T-cell (primary cell): Measurements from ENCODE around the gene STIM1. TPM values are rescaled to one million over a fixed set of nuclear protein-coding genes. Genes with fewer than 3 reads are reported as not detected.

ENCODE experiments used
- ATAC-seq, 4 experiments: fragments of 200-7000 bp in 3 of 4; fragments of 150-1000 bp in 1 of 4; cut with Tn5 transposase; replicated peaks in 1 of 4; 1 replicate in 3 of 4; 2 replicates in 1 of 4; pipeline ENCODE4 v1.10.0; 2021; ENCODE audit warnings: moderate library complexity in 3 of 4, mild to moderate bottlenecking in 2 of 4, moderate number of reproducible peaks in 1 of 4
- CTCF ChIA-PET, 2 donors: fragments of 300-600 bp; sonication (Branson Sonifier 250); formaldehyde crosslinking; loops; one replicate each; lab custom pipeline; 2022; ENCODE audit warnings: antibody characterized with exemption in 2 of 2; lab: Charles Lee
- POLR2A ChIA-PET, 2 donors: fragments of 300-600 bp; sonication (Branson Sonifier 250); formaldehyde crosslinking; loops; one replicate each; lab custom pipeline; 2022; ENCODE audit warnings: antibody characterized with exemption in 2 of 2; lab: Charles Lee
- DNase-seq, 35 experiments: peaks; one replicate each; pipeline versions ENCODE4 v3.0.0 to v3.0.0-alpha.2; 2013 to 2023
- H3K27ac ChIP-seq: one replicate; pipeline ENCODE4 v1.5.1; 2013; ENCODE audit warnings: low read length
- H3K27me3 ChIP-seq, 2 experiments: replicated peaks in 1 of 2; 1 replicate in 1 of 2; 2 replicates in 1 of 2; pipeline versions ENCODE4 v1.6.1 to v1.7.0; 2013; ENCODE audit warnings: low read length in 1 of 2, mixed read lengths in 1 of 2; ENCODE audit not compliant: control insufficient read depth in 2 of 2, insufficient read depth in 2 of 2; ENCODE audit errors: extremely low read depth in 1 of 2
- H3K36me3 ChIP-seq, 2 donors: 1 replicate in 1 of 2; 2 replicates in 1 of 2; pipeline versions ENCODE4 v1.6.1 to v1.7.0; 2013; ENCODE audit warnings: low read length in 1 of 2; ENCODE audit not compliant: control insufficient read depth in 2 of 2, insufficient read depth in 1 of 2; ENCODE audit errors: extremely low read depth in 1 of 2
- H3K4me1 ChIP-seq, 2 experiments: 1 replicate in 1 of 2; 2 replicates in 1 of 2; pipeline versions ENCODE4 v1.6.1 to v1.7.0; 2013; ENCODE audit warnings: low read length in 2 of 2, mixed read lengths in 1 of 2; ENCODE audit not compliant: insufficient read depth in 2 of 2, control insufficient read depth in 1 of 2; ENCODE audit errors: extremely low read depth in 1 of 2
- H3K4me3 ChIP-seq, 2 donors: 1 replicate in 1 of 2; 2 replicates in 1 of 2; pipeline versions ENCODE4 v1.5.1 to v1.7.0; 2013; ENCODE audit warnings: mild to moderate bottlenecking in 2 of 2, low read length in 1 of 2, moderate library complexity in 1 of 2; ENCODE audit not compliant: control insufficient read depth in 1 of 2; ENCODE audit errors: extremely low read depth in 1 of 2
- H3K9me3 ChIP-seq: 2 replicates; pipeline ENCODE4 v1.7.0; 2013
- H3K27ac Mint-ChIP-seq, 2 donors: one replicate each; pipeline ENCODE4 v1.8.0; 2020 to 2021; ENCODE audit warnings: mild to moderate bottlenecking in 2 of 2, mixed read lengths in 2 of 2
- H3K27me3 Mint-ChIP-seq, 2 donors: one replicate each; pipeline ENCODE4 v1.8.0; 2021 to 2022; ENCODE audit warnings: mixed read lengths in 2 of 2
- H3K36me3 Mint-ChIP-seq: one replicate; pipeline ENCODE4 v1.8.0; 2021; ENCODE audit warnings: mixed read lengths
- H3K4me1 Mint-ChIP-seq, 3 donors: one replicate each; pipeline ENCODE4 v1.8.0; 2020 to 2022; ENCODE audit warnings: mixed read lengths in 3 of 3, mild to moderate bottlenecking in 1 of 3
- H3K4me3 Mint-ChIP-seq, 3 donors: one replicate each; pipeline ENCODE4 v1.8.0; 2020 to 2022; ENCODE audit warnings: mild to moderate bottlenecking in 3 of 3, mixed read lengths in 3 of 3, moderate library complexity in 3 of 3
- H3K9me3 Mint-ChIP-seq, 3 donors: one replicate each; pipeline ENCODE4 v1.8.0; 2020 to 2022; ENCODE audit warnings: mixed read lengths in 3 of 3
- WGBS: methylation state at CpG from one replicate; pipeline ENCODE4 v1.1.5; 2013; ENCODE audit warnings: missing lambda C conversion rate; ENCODE audit not compliant: insufficient coverage; 5-methylcytosine and 5-hydroxymethylcytosine counted together
- total RNA-seq, 35 experiments: library from RNA in 6 of 35; stranded (reverse) in 6 of 35; fragments of 120-200 nt in 1 of 35; gene quantifications; one replicate each; pipeline versions ENCODE4 v1.2.1 to v1.2.4 and lab custom pipeline; 2013 to 2026

Gene STIM1
- total RNA-seq, 5 donors from 2014 or later (not counting 1 experiment from before 2014, with no cell fraction given) = 87.6 to 139 (median 94.5) TPM

DNA sequence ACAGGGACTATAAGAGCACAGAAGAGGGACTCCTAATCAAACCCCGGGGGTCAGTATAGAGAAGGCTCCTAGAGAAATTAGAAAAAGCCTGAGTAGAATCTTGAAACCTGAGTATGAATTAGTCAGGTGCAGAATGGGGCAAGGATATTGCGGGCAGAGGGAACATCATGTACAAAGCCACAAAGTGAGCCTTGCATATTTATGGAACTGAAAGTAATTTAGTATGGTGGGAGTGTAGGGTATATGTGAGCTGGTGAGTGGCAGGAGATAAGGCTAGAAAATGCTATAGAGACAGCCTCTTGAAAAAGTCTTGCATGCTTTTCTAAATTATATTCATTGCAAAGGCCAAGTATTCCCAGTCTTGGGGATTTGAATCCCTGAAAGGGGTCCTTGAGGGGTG is 93.7 kb downstream of the STIM1 start:
- ChIA-PET CTCF (interaction anchor here in 1 of 2 donors (0.6 to 1.9 kb wide), 2 partner anchors 100 to 168 kb away, joined by 5 to 11 read pairs; no protein-coding TSS in a partner anchor), POLR2A (no interaction called here)
- Mint-ChIP-seq H3K9me3 (peaks cover 0 to 2% (median 0%) of the 10 kb centered on the region in 3 donors), H3K36me3 (peaks cover 48% of the 10 kb centered on the region), H3K27me3 (no peaks in the 10 kb centered on the region), H3K4me1 (peaks cover 93 to 97% (median 96%) of the 10 kb centered on the region in 3 donors), H3K4me3 (peak overlapping the region; percentile 17 to 71 (median 60)), H3K27ac (peak overlapping the region; percentile 94 to 98)
- no peaks in the 10 kb centered on the region for H3K36me3 ChIP-seq
- no peaks in the 10 kb centered on the region for H3K9me3 ChIP-seq
- peaks cover 80 to 87% of the 10 kb centered on the region in 2 experiments for H3K4me1 ChIP-seq
- peak overlapping the region; percentile 89 for H3K27ac ChIP-seq
- ATAC-seq = peak in 2 of 4 experiments; percentile 26 to 39
- 16% methylated on average over 2 of the region's 2 CpGs for WGBS
- no peaks in the 10 kb centered on the region for H3K27me3 ChIP-seq
- peak overlapping the region in 1 of 2 donors; percentile 41 for H3K4me3 ChIP-seq
- DNase-seq = peak in 10 of 35 experiments; percentile 5 to 52 (median 13)

DNA sequence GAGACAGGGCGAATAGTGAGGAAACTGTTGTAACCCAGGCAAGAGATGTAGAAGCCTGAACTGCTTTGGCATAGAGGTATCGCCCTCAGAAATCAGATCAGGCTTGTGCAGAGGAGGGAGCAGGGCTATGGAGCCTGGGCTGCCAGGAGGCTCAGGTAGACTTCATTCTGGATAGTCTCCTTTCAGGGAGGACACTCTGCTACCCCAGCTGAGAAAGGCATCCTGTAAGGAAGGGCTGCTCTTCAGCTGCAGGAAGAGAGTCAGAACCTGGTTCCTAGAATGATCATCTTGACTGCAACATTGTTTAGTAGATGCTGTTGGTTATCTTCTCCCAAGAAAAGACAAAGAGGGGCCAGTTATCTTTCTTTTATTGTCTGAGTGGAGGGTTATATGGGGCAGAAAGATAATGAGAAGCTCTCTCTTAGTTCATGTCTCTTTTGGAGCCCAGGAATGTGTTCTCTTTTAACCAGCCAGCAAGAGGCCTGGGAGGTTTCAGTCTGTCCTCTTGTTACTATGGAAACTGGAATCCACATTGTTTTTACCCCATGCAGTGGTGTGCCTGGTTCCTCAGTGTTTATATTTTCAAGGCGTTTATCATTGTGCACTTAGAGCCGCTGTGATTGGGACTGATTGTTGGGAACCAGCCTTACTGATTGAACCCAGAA is 95.7 kb downstream of the STIM1 start:
- 59% methylated on average over 2 of the region's 4 CpGs for WGBS
- peaks cover 0 to 7% (median 0%) of the 10 kb centered on the region in 3 donors for H3K9me3 Mint-ChIP-seq
- Histone ChIP-seq H3K27me3 (no peaks in the 10 kb centered on the region), H3K36me3 (no peaks in the 10 kb centered on the region), H3K9me3 (no peaks in the 10 kb centered on the region), H3K4me3 (no peak overlapping the region), H3K27ac (peak overlapping the region; percentile 89), H3K4me1 (peaks cover 69 to 78% of the 10 kb centered on the region in 2 experiments)
- H3K4me3 Mint-ChIP-seq = peak overlapping the region in 2 of 3 donors; percentile 10 to 71
- POLR2A ChIA-PET = no interaction called here
- H3K27me3 Mint-ChIP-seq = no peaks in the 10 kb centered on the region
- peaks cover 44% of the 10 kb centered on the region for H3K36me3 Mint-ChIP-seq
- H3K27ac Mint-ChIP-seq = peak overlapping the region; percentile 94 to 98
- H3K4me1 Mint-ChIP-seq = peaks cover 96 to 100% (median 99%) of the 10 kb centered on the region in 3 donors
- ATAC-seq (peak in 2 of 4 experiments; percentile 18 to 34), DNase-seq (peak in 2 of 35 experiments; percentile 5 to 42)
- CTCF ChIA-PET = interaction anchor here in 1 of 2 donors (0.6 to 0.9 kb wide), 2 partner anchors 37 to 102 kb away, joined by 3 read pairs; no protein-coding TSS in a partner anchor

DNA sequence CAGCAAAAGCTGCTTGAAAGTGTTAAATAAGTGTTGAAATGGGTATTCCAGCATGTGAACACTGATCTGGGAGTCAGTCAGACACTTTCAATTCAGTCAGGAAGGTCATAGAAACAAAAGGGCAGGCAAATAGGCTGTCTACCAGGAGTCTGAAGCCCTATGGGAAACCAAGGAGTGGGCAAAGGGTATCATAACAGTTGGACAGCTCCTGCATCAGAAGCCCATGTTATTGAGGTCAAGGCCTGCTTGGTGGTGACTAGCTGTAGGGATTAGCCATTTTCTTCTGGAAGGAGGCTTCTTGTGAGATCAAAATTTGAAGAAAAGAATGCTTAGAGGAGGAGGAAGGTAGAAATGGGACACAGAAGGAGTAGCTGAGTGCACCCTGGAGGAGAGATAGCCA is 97.3 kb downstream of the STIM1 start:
- no peaks in the 10 kb centered on the region for H3K27me3 ChIP-seq
- Mint-ChIP-seq H3K4me1 (peaks cover 92 to 94% (median 93%) of the 10 kb centered on the region in 3 donors), H3K4me3 (peak overlapping the region in 2 of 3 donors; percentile 8 to 71), H3K36me3 (peaks cover 39% of the 10 kb centered on the region), H3K27me3 (no peaks in the 10 kb centered on the region), H3K9me3 (peaks cover 0 to 7% (median 0%) of the 10 kb centered on the region in 3 donors), H3K27ac (peak overlapping the region; percentile 91 to 98)
- POLR2A ChIA-PET = no interaction called here
- H3K27ac ChIP-seq = peak overlapping the region; percentile 89
- H3K4me1 ChIP-seq = peaks cover 54 to 65% of the 10 kb centered on the region in 2 experiments
- no peak overlapping the region for H3K4me3 ChIP-seq
- DNase-seq (peak in 1 of 35 experiments; percentile 1), ATAC-seq (no peak)
- H3K9me3 ChIP-seq = no peaks in the 10 kb centered on the region
- CTCF ChIA-PET = interaction anchor here (1.0 to 1.5 kb wide), 3 partner anchors 10 to 115 kb away, joined by 3 to 9 read pairs (median 4); no protein-coding TSS in a partner anchor
- no peaks in the 10 kb centered on the region for H3K36me3 ChIP-seq

DNA sequence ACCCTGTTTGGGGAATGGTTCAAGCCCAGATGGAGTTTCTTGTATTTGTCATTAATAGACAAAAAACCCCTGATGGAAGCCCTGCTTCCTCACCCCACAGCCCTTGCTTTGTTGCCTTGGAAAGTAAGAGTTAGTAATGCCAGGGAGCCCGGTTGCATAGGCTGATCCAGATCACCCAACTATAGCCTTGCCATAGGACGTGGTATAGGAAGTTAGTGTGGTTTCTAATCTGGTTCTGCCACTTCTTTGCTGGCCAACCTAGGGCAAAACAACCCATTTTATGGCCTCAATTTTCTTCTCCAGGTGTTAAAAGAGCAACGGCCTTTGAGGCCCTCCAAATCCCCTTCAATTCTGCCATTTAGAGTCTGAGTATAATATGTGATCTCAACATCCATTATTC is 97.9 kb downstream of the STIM1 start:
- ChIA-PET POLR2A (no interaction called here), CTCF (interaction anchor here (1.0 to 1.5 kb wide), 2 partner anchors 11 to 104 kb away, joined by 4 to 9 read pairs; no protein-coding TSS in a partner anchor)
- Mint-ChIP-seq H3K27me3 (no peaks in the 10 kb centered on the region), H3K36me3 (peaks cover 39% of the 10 kb centered on the region), H3K4me3 (peak overlapping the region in 1 of 3 donors; percentile 71), H3K9me3 (peaks cover 0 to 7% (median 0%) of the 10 kb centered on the region in 3 donors), H3K4me1 (peaks cover 92 to 94% (median 93%) of the 10 kb centered on the region in 3 donors), H3K27ac (peak overlapping the region; percentile 91 to 98)
- DNase-seq = no peak
- Histone ChIP-seq H3K4me1 (peaks cover 48 to 60% of the 10 kb centered on the region in 2 experiments), H3K27me3 (no peaks in the 10 kb centered on the region), H3K27ac (peak overlapping the region; percentile 36), H3K4me3 (no peak overlapping the region), H3K9me3 (no peaks in the 10 kb centered on the region), H3K36me3 (no peaks in the 10 kb centered on the region)
- WGBS = no CpG with 5 or more reads among the region's 3 CpGs
- no peak for ATAC-seq

DNA sequence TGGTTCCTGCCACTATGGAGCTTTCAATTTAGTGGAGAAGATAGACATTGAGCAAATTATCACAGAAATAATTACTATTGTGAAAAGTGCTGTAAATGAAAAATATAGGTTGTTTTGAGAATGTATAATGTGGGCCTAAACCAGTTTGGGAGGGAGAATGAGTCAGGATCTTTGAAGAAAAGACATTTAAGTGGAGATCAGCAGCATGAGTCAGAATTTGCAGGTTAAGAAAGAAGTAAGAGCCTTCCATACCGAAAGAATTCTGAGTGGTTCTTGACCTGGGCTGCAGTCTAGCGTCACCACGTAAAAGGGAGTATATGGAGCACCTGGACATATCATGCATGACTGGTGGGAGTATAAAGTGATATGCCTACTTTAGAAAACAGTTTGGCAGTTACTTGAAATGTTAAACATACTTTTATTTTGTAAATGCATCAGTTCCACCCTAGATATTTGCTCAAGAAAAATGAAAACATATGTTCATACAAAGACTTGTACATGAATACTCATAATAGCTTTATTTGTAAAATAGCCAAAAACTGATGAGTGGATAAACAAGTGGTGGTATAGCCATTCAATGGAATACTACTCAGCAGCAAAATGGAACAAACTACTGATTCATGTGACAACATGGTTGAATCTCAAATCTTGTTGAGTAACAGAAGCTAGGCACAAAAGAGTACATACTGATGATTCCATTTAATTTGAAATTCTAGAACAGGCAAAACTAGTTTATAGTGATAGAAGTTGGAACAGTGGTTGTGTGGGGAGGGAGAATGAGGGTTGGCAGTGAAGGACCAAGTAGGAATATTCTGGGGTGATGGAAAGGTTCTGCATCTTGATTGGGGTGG is 99.2 kb downstream of the STIM1 start:
- peak overlapping the region; percentile 91 to 98 for H3K27ac Mint-ChIP-seq
- H3K27me3 ChIP-seq = no peaks in the 10 kb centered on the region
- peaks cover 41% of the 10 kb centered on the region for H3K36me3 Mint-ChIP-seq
- peak in 3 of 4 experiments; percentile 14 to 48 (median 23) for ATAC-seq
- no CpG with 5 or more reads among the region's 3 CpGs for WGBS
- no peaks in the 10 kb centered on the region for H3K9me3 ChIP-seq
- H3K9me3 Mint-ChIP-seq = peaks cover 0 to 7% (median 0%) of the 10 kb centered on the region in 3 donors
- no peak for DNase-seq
- ChIA-PET CTCF (no interaction called here), POLR2A (interaction anchor here in 1 of 2 donors (0.6 kb wide), 1 partner anchor 122 kb away, joined by 3 read pairs; no protein-coding TSS in a partner anchor)
- peaks cover 92 to 94% (median 93%) of the 10 kb centered on the region in 3 donors for H3K4me1 Mint-ChIP-seq
- H3K4me3 Mint-ChIP-seq = peak overlapping the region; percentile 41 to 71 (median 42)
- no peak overlapping the region for H3K27ac ChIP-seq
- H3K4me3 ChIP-seq = no peak overlapping the region
- H3K4me1 ChIP-seq = peaks cover 35 to 54% of the 10 kb centered on the region in 2 experiments
- H3K36me3 ChIP-seq = no peaks in the 10 kb centered on the region
- H3K27me3 Mint-ChIP-seq = no peaks in the 10 kb centered on the region
